Breast epithelium (tissue), 4 donors: ENCODE results near the gene ZFYVE21. TPM values are rescaled to one million over a fixed set of nuclear protein-coding genes. Genes with fewer than 3 reads are reported as not detected.

Experiments
- DNase-seq, 2 donors: peaks; one replicate each; pipeline ENCODE4 v3.0.0-alpha.2; 2019; ENCODE audit warnings: low spot score in 2 of 2
- H3K27ac ChIP-seq, 2 donors: fragments of 200-600 bp; sonication (generic) in 1 of 2; one replicate each; pipeline ENCODE4 v1.5.1; 2016 to 2019; ENCODE audit warnings: mild to moderate bottlenecking in 1 of 2
- H3K27me3 ChIP-seq, 2 donors: fragments of 200-600 bp; sonication (generic) in 1 of 2; one replicate each; pipeline versions ENCODE4 v1.5.1 to v1.6.0; 2017 to 2019; ENCODE audit warnings: control low read depth in 1 of 2, mild to moderate bottlenecking in 1 of 2
- H3K36me3 ChIP-seq: fragments of 200-600 bp; one replicate; pipeline ENCODE4 v1.5.1; 2019
- H3K4me1 ChIP-seq, 2 donors: fragments of 200-600 bp; sonication (generic); one replicate each; pipeline ENCODE4 v1.5.1; 2016 to 2019; ENCODE audit warnings: control low read depth in 1 of 2
- H3K4me3 ChIP-seq, 3 donors: fragments of 200-600 bp; sonication (generic); 1 replicate in 2 of 3; 2 replicates in 1 of 3; pipeline ENCODE4 v1.5.1; 2016 to 2019; ENCODE audit warnings: mild to moderate bottlenecking in 3 of 3, moderate library complexity in 2 of 3
- H3K9me3 ChIP-seq, 2 donors: fragments of 200-600 bp; sonication (generic) in 1 of 2; one replicate each; pipeline ENCODE4 v1.5.1; 2016 to 2019; ENCODE audit warnings: control low read depth in 1 of 2
- POLR2A ChIP-seq: fragments of 450-650 bp; IDR thresholded peaks from one replicate; pipeline ENCODE4 v1.6.1; 2016; ENCODE audit warnings: antibody characterized with exemption, mild to moderate bottlenecking, moderate library complexity
- POLR2AphosphoS5 ChIP-seq, 3 donors: sonication (generic); formaldehyde crosslinking; IDR thresholded peaks; one replicate each; pipeline ENCODE4 v1.6.1; 2017; ENCODE audit warnings: antibody characterized with exemption in 3 of 3
- intact Hi-C: fragments of 100-400 bp; cut with DNase I; formaldehyde crosslinking; loops from one replicate; pipeline ENCODE4 v1.15.1; 2023; ENCODE audit warnings: low total_unique reads
- total RNA-seq, 3 donors: library from RNA; depleted of rRNA; stranded (reverse); fragments of >200 nt; gene quantifications; one replicate each; pipeline ENCODE4 v1.1.0, GENCODE V29; 2016
- TF ChIP-seq, protein P1 (sequence below), 3 donors: fragments of 450-650 bp; IDR thresholded peaks; one replicate each; pipeline ENCODE4 v1.5.1; 2016 to 2017; ENCODE audit warnings: antibody characterized with exemption in 3 of 3, mild to moderate bottlenecking in 3 of 3, moderate library complexity in 3 of 3

The ZFYVE21 gene
- total RNA-seq, 3 donors from 2014 or later = 57.4 to 140 (median 96.0) TPM

DNA sequence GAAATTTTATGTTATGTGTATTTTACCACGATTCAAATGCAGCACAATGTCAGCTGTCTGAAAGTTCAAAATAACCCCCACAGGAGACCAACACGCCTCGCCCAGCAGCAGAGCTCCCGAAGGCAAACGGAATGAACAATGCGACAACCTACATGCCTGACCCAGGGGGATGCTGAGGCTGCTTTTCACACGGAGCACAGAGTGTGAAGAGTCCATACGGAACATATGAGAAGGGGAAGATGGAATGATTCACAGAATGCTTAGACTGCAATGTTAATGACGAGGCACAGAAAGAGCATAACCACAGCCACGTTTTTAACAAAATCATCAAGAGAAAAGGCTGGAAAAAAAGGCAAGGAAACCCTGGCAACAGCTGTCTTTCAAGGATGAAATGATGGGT, 22.6 kb downstream of the ZFYVE21 start:
- intact Hi-C loops = no loop called here
- no peaks in the 10 kb centered on the region for H3K9me3 ChIP-seq
- H3K27ac ChIP-seq = peak overlapping the region in 1 of 2 donors; percentile 92
- DNase-seq = no peak
- H3K4me1 ChIP-seq = peaks cover 16 to 25% of the 10 kb centered on the region in 2 donors
- no peak for TF ChIP-seq POLR2AphosphoS5 (IDR thresholded peaks at IDR 0.05)
- TF ChIP-seq, protein P1, sequence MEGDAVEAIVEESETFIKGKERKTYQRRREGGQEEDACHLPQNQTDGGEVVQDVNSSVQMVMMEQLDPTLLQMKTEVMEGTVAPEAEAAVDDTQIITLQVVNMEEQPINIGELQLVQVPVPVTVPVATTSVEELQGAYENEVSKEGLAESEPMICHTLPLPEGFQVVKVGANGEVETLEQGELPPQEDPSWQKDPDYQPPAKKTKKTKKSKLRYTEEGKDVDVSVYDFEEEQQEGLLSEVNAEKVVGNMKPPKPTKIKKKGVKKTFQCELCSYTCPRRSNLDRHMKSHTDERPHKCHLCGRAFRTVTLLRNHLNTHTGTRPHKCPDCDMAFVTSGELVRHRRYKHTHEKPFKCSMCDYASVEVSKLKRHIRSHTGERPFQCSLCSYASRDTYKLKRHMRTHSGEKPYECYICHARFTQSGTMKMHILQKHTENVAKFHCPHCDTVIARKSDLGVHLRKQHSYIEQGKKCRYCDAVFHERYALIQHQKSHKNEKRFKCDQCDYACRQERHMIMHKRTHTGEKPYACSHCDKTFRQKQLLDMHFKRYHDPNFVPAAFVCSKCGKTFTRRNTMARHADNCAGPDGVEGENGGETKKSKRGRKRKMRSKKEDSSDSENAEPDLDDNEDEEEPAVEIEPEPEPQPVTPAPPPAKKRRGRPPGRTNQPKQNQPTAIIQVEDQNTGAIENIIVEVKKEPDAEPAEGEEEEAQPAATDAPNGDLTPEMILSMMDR (IDR thresholded peaks at IDR 0.05) = no peak
- H3K27me3 ChIP-seq = no peaks in the 10 kb centered on the region
- H3K36me3 ChIP-seq = no peaks in the 10 kb centered on the region
- H3K4me3 ChIP-seq = no peak overlapping the region

DNA sequence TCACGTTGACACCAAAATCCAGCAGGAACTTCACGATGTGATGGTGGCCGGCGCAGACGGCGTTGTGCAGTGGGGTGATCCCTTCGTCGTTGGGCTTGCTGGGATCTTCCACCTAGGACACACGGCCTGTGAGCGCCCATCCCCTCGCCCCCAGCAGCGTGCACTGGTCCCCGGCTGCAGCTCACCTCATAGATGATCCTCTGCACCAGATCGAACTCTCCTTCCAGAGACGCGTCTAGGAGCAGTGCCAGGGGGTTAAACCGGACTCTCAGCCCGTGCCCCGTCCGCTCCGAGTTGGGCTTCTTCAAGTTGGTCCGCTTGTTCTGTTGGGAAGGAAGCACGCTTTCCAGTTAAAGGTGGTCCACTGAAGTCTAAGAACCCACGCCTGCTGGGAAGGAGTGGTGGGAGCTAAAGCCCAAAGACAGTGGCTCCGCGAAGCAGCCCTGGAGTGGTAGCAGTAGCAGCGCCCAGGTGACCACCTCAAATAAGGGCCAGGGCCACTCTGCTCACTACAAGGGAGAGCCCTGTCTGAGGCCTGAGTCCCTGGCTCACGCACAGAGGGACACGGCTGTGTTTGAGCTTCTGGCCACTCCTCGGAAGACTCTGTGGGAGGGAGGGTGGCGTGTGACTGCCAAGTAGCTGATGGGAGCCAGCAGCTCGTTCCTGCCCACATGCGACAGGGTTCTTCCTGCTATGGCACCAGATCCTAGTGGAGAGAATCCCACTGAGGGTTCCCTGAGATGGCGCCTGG, 23.3 kb downstream of the ZFYVE21 start:
- H3K4me3 ChIP-seq = no peak overlapping the region
- no peaks in the 10 kb centered on the region for H3K9me3 ChIP-seq
- H3K27ac ChIP-seq = peak overlapping the region in 1 of 2 donors; percentile 27
- intact Hi-C loops = no loop called here
- DNase-seq = no peak
- no peak for TF ChIP-seq POLR2AphosphoS5 (IDR thresholded peaks at IDR 0.05)
- TF ChIP-seq POLR2A = no peak
- TF ChIP-seq, protein P1 (IDR thresholded peaks at IDR 0.05) = no peak
- H3K4me1 ChIP-seq = peaks cover 16 to 25% of the 10 kb centered on the region in 2 donors
- H3K36me3 ChIP-seq = no peaks in the 10 kb centered on the region
- H3K27me3 ChIP-seq = no peaks in the 10 kb centered on the region

DNA sequence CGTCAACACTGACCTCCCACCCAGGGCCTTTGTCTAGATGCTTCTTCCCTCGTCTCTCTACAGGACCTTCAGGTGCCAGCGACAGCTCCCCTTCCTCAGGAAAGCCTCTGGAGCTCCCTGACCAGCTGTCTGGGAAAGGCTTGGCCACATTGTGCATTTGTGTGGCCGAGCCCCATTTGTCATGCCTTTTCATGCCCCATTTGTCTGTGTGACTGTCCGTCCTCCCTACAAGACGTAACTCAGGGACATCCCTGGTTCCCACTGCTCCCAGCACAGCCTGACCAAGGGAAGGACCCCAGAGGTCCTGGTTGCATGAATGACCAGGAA, 23.8 kb downstream of the ZFYVE21 start:
- TF ChIP-seq, protein P1 (IDR thresholded peaks at IDR 0.05) = no peak
- TF ChIP-seq POLR2AphosphoS5 (IDR thresholded peaks at IDR 0.05) = no peak
- no peak for TF ChIP-seq POLR2A
- DNase-seq = no peak
- H3K4me1 ChIP-seq = peaks cover 16 to 25% of the 10 kb centered on the region in 2 donors
- no peak overlapping the region for H3K4me3 ChIP-seq
- H3K27me3 ChIP-seq = no peaks in the 10 kb centered on the region
- intact Hi-C loops = no loop called here
- H3K27ac ChIP-seq = peak overlapping the region in 1 of 2 donors; percentile 27
- no peaks in the 10 kb centered on the region for H3K36me3 ChIP-seq
- H3K9me3 ChIP-seq = no peaks in the 10 kb centered on the region

DNA sequence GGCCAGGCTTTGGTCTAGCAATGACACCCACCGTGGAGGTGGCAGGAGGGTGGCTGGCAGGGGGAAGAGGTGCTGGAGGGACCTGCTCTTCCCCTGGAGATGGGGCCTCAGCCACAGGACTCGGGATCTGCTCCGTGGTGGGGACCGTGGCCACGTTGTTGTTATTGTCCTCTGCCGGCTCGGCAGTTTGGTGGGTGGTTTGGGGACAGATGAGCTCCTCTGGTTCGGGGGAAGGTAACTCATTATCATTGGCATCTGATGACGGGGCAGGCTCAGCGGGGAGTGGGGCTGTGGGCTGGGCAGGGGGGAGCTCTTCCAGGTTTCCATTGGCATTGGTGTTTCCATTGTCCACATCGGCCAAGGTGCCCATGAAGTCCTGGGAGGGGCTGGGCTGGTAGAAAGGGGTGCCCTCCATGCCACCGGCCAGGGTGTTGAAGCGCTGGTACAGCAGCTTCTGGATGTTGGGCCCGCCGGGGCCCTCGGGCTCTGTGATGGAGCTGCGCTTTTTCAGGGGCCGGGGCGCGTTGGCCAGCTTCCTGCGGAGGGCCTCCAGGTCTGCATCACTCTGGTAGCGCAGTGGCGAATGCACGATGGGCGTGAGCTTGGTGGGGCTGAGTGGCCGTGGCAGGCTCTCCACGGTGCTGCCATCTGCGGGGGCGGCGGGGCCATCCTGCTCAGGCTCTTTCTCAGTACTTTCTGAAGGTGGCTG, 24.3 kb downstream of the ZFYVE21 start:
- H3K36me3 ChIP-seq = no peaks in the 10 kb centered on the region
- no peak for DNase-seq
- H3K4me3 ChIP-seq = no peak overlapping the region
- TF ChIP-seq POLR2A (no peak), POLR2AphosphoS5 (IDR thresholded peaks at IDR 0.05) (no peak)
- TF ChIP-seq, protein P1 (IDR thresholded peaks at IDR 0.05) = no peak
- H3K9me3 ChIP-seq = no peaks in the 10 kb centered on the region
- H3K27me3 ChIP-seq = no peaks in the 10 kb centered on the region
- H3K27ac ChIP-seq = no peak overlapping the region
- intact Hi-C loops = no loop called here
- peaks cover 16 to 25% of the 10 kb centered on the region in 2 donors for H3K4me1 ChIP-seq

DNA sequence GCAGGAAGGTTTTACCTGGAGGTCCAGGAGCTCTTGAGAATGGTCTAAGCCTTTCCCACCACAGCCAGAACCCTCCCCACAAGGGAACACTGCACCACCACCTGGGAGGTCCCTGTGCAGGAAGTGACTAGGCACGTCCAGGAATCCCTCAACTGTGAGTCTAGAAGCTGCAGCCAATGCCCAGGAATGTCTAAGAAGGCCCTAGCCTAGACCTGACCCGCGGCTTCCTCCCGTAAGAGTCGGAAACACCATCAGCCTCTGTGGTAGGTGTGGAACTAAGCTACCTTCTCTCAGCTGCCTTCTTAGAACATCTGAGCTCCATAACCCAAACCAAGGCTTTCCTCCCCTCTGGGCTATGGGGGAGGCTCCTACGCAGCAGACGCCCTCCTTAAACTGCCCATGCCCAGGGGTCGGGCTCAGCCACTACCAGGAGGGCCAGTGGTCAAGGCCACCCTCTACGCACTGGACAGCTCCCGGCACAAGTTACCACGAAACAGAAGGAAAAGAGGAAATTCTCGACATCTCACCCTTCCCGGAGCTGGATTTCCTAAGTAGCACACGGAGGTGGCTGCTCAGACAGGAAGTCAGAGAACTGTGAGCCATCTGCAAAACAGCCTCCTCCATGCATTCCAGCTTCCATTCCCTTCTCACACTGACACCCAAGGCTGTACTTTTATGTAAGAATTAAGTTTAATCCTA, 25.5 kb downstream of the ZFYVE21 start:
- Histone ChIP-seq H3K9me3 (no peaks in the 10 kb centered on the region), H3K27me3 (no peaks in the 10 kb centered on the region), H3K27ac (no peak overlapping the region), H3K4me3 (no peak overlapping the region), H3K4me1 (peaks cover 6 to 16% of the 10 kb centered on the region in 2 donors), H3K36me3 (no peaks in the 10 kb centered on the region)
- DNase-seq = no peak
- intact Hi-C loops = no loop called here
- TF ChIP-seq POLR2A (no peak), POLR2AphosphoS5 (IDR thresholded peaks at IDR 0.05) (no peak)
- TF ChIP-seq, protein P1 (IDR thresholded peaks at IDR 0.05) = no peak
